Measurements from ENCODE around the gene HK1.
"Not testable (repeated sequence)": the region's sequence is repeated elsewhere in the genome, so short reads cannot be mapped to it uniquely, and the experiment has no call there.

HK1 gene

DNA sequence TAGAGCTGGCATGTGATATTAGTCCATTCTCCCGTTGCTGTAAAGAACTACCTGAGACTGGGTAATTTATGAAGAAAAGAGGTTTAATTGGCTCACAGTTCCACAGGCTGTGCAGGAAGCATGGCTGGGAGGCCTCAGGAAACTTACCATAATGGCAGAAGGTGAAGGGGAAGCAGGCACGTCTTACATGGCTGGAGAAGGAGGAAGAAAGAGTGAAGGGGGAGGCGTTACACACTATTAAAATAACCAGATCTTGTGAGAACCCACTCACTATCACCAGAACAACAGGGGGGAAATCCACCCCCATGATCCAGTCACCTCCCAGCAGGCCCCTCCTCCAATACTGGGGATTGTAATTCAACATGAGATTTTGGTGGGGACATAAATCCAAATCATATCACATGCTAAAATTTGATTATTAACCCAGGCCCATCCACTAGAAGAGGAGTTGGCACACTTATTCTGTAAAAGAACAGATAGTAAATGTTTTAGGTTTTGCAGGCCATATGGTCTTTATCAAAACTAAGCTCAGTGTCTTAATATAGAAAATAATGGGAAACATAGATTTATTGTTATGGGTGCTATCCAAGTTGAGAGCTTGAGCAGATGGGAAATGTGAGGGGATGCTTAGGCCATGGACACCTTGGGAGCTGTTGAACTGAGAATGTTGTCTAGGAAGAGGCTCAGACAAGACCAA lies 18.6 kb upstream of the HK1 start:
- FAIRE-seq = no peak

DNA sequence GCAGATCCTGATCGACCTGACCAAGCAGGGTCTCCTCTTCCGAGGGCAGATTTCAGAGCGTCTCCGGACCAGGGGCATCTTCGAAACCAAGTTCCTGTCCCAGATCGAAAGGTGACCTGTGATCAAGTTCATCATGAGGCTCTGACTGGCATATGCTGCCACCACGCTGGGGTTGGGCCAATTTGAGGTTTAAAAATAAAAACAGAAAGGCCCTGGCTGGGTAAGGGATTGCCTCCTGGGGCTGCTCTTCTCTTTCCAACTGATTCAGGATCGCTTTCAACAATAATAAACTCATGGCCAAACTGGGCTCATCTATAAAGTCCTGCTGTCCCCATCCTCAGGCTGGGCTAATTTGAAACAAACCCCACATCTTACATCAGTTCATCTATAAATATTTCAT lies 17.1 kb upstream of the HK1 start:
- FAIRE-seq = no peak

DNA sequence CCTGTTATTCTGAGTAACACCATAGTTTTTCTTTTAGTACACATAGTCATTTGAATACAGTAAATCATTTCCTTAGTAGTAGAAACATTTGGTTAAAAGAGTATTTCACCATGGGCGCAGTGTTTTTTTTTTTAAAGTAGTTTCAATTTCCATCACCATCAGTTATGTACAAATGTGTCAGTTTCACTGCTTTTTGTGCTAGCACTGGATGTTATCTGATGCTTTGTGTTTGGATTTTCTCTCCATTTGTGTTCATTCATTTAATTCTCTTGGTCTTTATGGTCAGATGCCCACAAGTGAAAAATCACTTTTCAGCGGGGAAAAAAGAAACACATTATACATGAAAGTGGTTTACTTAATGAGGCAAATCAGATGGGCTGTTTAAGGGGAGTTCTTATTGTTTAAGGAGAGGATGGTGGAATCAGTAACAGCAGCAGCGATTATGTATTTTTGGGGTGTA lies 16.0 kb upstream of the HK1 start:
- no peak for FAIRE-seq

DNA sequence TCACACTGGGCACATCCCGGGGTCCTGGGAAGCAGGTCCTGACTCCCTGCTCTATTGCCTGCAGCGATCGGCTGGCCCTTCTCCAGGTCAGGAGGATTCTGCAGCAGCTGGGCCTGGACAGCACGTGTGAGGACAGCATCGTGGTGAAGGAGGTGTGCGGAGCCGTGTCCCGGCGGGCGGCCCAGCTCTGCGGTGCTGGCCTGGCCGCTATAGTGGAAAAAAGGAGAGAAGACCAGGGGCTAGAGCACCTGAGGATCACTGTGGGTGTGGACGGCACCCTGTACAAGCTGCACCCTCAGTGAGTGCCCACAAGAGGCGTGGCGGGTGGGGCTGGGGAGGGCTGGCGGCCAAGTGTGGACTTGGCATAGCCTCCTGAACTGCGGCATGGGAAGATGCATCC lies 12.8 kb upstream of the HK1 start:
- no peak for FAIRE-seq

- no peak for FAIRE-seq
These were observed 9.4 kb upstream of the HK1 start for GRCh38 chr10:69268761-69269416.

GRCh38 chr10:69269761-69270160 lies 8.5 kb upstream of the HK1 start:
- FAIRE-seq = no peak

DNA sequence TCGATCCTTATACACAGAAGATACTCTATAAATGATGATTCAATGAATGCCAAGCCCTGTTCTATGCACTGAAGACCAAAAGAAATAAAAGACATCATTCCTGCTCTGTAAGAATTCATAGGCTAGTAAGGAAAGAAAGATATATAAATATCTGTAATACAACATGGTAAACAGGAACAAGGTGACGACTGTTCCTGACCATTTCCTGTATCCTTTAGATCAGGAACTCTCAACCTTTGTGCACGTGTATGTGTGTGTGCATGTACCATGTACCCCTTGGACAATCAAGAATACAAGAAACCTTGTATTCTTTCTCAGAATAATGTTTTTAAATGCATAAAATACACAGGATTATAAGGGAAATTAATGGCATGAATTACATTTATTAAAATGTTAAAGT lies 7.3 kb upstream of the HK1 start:
- no peak for FAIRE-seq

DNA sequence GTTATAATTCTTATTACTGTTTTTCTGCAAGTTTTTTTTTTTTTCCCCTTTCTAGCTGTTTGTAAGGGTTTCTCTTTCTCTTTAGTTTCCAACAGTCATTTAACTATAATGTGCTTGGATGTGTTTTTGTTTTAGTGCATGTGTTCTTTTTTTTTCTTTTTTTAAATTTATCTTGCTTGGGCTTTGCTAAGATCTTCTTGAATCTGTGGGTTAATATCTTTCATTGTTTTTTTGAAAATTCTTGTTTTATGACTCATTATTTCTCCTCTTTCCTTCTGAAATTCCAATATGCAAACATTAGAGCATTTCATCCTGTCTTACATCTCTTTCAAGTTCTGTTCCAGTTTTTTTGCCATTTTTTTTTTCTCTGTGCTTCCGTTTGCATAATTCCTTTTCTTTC lies 5.7 kb upstream of the HK1 start:
- FAIRE-seq = no peak

DNA sequence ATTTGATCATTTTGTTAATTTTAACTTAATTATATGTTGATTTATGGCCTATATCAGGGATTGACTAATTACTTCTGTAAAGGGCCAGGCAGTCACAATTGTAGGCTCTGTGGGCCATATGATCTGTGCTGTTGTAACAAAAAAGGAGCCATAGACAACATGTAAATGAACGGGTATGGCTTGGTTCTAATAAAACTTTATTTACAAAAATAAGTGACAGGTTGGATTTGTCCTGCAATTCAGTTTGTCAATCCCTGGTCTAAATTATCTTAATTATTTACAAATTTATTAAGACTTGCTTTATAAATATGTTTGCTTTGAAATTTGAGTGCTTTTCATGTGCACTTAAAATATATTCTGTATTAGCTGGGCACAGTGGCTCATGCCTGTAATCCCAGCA lies 2.9 kb upstream of the HK1 start:
- FAIRE-seq = no peak

GRCh38 chr10:69276503-69276902 lies 1.8 kb upstream of the HK1 start:
- FAIRE-seq = no peak

DNA sequence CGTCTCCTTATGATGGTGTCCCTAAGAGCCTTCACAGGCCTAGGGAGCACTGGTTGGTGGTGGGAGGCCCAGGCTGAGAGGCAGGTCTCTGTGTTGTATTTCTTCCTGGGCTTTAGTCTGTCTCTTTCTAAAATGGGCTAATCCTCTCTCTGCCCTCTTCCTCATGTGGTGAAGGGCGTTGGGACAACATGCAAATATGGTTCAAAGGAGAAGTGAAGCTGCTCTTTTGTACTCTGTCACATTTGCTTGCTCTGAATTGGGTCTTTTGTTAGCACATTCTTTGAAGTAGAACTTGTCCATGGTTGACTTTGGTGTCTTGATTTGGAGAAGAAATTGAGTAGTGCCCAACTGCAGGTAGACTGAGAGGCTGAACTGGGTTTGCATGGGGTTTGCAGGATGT lies 814 bp downstream of the HK1 start:
- FAIRE-seq = no peak

DNA sequence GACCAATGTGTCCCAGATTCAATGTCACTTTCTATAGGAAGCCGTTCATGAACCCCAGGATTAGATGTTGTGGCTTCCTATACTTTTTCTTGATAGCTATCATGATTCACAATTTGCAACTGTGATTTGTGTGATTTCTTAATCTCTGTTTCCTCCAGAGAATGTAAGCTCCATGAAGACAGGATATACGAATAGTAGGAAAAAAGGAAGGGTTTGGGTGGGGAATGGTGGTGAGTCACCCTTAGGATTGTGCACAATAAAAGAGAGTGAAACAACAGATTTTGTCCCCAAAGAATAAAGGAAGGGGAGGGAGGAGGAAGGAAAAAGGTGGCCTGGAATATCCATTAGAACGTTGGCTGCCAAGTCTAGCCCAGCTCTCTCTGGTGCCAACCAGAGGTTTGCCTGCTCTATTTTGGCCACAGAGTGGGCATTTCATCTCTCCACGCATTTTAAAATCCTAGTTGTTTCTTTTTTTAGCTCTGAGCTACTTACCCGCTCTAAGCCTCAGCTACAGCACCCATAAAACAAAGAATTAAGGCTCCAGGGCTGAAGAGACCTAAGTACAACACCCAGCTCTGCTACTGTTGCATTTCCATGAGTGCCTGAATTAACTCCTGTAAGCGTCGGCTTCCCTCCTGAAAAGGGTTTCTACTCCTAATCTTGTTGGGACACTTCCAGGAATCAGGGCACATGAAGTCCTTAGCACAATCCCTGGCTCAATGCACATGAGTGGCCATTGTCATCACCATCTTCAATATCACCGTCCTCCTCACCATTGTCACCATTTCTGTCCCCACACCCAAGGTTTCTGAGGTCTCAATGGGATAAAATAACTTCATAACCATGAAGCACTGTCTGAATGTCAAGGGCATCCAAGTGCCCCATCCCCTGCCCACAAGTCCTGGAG lies 3.5 kb downstream of the HK1 start:
- no peak for FAIRE-seq

DNA sequence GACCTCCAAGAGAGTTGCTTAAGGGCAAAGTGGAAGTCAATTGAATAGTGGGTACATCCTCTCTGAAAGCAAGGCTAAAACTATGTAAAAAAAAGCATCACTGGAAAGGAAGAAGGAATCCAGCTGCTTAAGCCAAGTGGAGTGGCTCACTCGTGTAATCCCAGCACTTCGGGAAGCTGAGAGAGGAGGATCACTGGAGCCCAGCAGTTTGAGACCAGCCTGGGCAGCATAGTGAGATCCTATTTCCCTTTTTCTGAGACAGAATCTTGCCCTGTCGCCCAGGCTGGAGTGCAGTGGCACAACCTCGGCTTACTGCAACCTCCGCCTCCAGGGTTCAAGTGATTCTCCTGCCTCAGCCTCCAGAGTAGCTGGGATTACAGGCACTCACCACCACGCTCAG lies 6.1 kb downstream of the HK1 start:
- FAIRE-seq = not testable (repeated sequence)

- FAIRE-seq = no peak
These were observed 7.4 kb downstream of the HK1 start for GRCh38 chr10:69285699-69286098.

DNA sequence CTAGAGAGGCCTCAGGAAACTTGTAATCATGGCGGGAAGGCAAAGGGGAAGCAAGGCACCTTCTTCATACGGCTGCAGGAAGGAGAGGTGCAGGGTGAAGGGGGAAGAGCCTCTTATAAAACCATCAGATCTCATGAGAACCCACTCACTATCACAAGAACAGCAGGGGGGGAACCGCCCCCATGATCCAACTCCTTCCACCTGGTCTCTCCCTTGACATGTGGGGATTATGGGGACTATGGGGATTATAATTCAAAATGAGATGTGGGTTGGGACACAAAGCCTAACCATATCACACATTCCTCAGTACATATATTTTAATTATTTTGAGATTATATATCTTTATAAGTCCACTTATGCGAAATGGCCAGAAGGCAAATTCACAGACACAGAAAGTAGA lies 8.9 kb downstream of the HK1 start:
- no peak for FAIRE-seq

DNA sequence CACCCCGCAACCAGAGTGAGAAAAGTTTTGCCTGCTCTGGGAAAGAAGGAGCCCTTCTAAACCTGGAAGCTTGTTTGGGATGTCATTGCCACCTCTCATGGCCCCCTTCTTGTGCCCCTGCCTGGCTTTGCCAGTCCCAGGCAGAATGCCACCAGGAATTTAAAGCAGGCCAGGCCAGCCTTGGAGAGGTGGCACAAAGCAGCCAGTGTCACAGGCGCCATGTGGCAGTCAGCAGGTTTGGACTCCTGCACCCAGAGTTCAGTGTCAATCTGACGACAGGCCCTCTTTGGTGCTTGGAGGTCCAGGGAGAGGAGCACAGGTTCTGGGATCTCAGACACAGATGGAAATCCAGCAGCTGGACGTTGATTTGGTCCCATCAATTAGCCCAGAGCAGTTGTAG lies 12.7 kb downstream of the HK1 start:
- no peak for FAIRE-seq

- FAIRE-seq = no peak
These were observed 14.2 kb downstream of the HK1 start for GRCh38 chr10:69292459-69292858.

DNA sequence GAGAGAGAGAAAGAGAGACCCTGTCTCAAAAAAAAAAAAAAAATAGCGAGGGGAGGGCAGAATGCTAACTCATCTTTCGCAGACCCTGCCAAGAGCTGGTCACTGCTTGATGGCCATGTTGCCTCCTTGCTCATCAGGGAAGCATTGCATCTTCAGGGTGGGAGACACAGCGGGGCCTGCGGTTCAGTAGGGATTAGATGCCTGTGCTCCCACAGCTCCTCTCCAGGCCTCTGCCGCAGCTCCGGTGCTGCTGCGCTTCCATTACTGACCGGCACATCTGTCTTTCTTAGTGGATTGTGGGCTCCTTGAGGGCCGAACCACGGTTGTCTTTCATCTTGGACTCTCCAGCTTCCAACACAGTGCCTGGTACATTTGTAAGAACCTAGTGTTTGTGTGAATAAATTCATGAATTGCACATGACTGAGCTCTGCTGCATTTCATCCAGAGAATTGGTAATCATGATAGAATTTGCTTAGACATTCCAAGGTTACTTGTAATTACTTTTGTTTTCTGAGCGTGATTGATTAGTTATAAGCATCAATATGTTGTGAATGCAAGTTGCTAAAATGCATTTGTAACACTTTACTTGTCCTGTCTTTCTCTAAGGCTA lies 16.8 kb downstream of the HK1 start:
- no peak for FAIRE-seq

DNA sequence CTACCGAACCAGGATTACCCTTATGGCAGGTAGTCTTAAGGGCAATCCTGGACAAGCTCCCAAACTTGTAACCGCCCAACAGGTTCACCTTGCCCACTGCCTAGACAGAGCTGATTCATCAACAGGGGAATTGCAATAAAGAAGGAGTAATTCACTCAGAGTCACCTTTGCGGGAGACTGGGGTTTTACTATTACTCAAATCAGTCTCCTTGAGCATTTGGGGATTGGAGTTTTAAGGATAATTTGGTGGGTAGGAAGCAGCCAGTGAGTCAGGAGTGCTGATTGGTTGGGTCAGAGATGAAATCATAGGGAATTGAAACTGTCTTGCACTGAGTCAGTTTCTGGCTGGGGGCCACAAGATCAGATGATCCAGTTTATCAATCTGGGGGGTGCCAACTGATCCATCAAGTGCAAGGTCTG lies 25.3 kb downstream of the HK1 start:
- FAIRE-seq = no peak

DNA sequence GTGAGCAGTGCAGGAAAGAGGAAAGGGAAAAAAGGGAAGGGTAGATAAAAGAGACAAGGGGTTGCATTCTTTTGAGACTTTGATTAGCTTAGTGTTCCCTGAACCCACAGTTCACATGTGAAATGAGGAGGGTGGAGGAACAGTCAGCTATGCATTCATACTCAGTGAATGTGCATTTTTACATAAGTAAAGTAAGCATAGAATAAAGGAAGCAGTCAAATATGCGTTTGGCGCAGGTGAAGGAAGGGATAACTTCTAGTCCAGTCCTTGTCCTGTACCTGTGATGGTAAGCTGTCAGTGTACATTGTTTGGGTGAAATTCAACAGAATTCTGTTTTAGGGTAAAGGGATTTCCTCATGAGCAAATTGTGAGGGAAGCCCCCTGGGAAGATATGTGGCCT lies 28.1 kb downstream of the HK1 start:
- FAIRE-seq = no peak

DNA sequence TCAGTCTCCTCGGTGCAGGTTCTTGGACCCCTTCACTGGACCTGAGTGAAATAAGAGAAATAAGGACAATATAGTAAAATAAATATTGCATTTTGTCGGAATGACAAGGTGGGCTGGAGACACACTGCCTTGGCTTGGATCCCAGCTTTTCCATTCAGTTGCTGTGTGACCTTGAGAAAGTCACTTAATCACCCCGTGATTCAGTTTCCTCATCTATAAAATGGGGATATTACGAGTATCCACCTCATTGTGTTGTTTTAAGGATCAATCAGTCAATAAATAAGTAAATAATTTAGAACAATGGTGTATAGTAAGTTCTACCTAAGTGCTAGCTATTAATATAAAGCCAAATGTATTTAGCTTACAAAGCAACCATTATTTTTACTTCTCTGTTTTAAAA lies 29.1 kb downstream of the HK1 start:
- FAIRE-seq = no peak

DNA sequence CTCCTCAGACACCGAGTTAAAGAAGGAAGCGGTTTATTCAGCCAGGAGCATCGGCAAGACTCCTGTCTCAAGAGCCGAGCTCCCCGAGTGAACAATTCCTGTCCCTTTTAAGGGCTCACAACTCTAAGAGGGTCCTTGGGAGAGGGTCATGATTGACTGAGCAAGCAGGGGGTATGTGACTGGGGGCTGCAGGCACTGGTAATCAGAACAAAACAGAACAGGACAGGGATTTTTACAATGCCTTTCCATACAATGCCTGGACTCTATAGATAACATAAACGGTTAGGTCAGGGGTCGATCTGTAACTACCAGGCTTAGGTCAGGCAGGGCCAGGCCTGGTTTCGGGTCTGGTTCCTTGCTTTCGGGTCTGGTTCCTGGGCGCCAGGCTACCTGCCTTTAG lies 30.0 kb downstream of the HK1 start:
- FAIRE-seq = not testable (repeated sequence)

- FAIRE-seq = no peak
These were observed 33.0 kb downstream of the HK1 start for GRCh38 chr10:69311309-69311708.
